H7 (cell line): ENCODE results near the gene DCAF6. TPM values are rescaled to one million over a fixed set of nuclear protein-coding genes. Genes with fewer than 3 reads are reported as not detected.

Experiments used
- DNase-seq: peaks from one replicate; pipeline ENCODE4 v3.0.0; 2012
- H3K27me3 ChIP-seq: 2 replicates; pipeline ENCODE4 v1.6.0; 2011; ENCODE audit warnings: mild to moderate bottlenecking, low read length; ENCODE audit not compliant: control insufficient read depth, insufficient read depth
- H3K36me3 ChIP-seq: replicated peaks from 2 replicates; pipeline ENCODE4 v1.5.1; 2011; ENCODE audit warnings: low read length; ENCODE audit not compliant: control insufficient read depth, insufficient read depth
- H3K4me3 ChIP-seq: 2 replicates; pipeline ENCODE4 v1.5.1; 2011; ENCODE audit warnings: low read depth, mild to moderate bottlenecking, control low read depth, low read length, moderate library complexity; ENCODE audit not compliant: insufficient read depth
- total RNA-seq: library from RNA; depleted of rRNA; stranded (reverse); fragments of >200 nt; shearing (Covaris generic); gene quantifications from 2 replicates; pipeline ENCODE4 v1.2.3, GENCODE V29; 2014; rRNA removed

DCAF6 gene
- total RNA-seq, 1 experiment from 2014 or later, result 13.5 TPM

DNA sequence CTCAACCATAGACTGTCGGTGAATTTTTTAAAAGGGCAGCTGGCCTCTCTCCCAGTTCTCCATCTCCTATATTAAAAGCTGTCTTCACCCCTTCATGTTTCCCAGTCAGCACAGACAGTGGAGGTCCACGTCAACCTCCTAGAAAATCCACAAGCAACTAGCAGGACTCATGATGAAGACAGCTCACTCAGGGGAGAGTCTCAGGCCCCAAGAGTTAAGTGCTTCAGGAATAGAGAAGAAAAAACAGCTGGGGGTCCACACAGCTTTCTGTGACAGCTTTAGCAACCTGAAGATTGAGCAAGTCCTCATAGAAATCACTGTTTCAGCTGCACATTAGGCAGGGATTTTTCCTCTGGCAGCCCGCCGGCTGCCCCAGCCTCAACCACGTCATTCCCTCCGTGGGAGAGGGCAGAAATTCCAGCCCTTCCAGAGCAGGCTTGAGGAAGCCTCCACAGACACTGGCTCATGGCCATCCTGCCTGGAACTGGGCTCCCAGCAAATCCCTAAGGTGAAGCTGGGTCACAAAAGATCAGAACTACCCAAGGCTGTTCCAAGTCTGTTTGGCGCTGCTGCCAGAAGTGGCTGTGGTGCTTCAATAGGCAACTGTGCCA lies 185.0 kb downstream of the DCAF6 start:
- Histone ChIP-seq H3K27me3 (no peaks in the 10 kb centered on the region), H3K4me3 (no peak overlapping the region), H3K36me3 (no peaks in the 10 kb centered on the region; the same call in 1 of the 2 replicates)
- DNase-seq, result no peak

- no peak for DNase-seq
- Histone ChIP-seq H3K4me3 (no peak overlapping the region), H3K27me3 (no peaks in the 10 kb centered on the region), H3K36me3 (no peaks in the 10 kb centered on the region; the same call in 1 of the 2 replicates)
These were observed 188.6 kb downstream of the DCAF6 start for GRCh38 chr1:168125051-168125450.

Other genes with a start within 250 kb of the DCAF6 start
- 99.9 and 104 TPM in 2 replicates for gene MPZL1, start 214.7 kb upstream of the DCAF6 start, total RNA-seq
- 0.24 and 0.67 TPM in 2 replicates for gene ADCY10, start 22.5 kb upstream of the DCAF6 start, total RNA-seq
- gene MPC2, start 389 bp downstream of the DCAF6 start, total RNA-seq, result 48.3 and 57.2 TPM in 2 replicates
- 16.6 and 20.4 TPM in 2 replicates for gene GPR161, start 200.2 kb downstream of the DCAF6 start, total RNA-seq
- 39.1 and 44.5 TPM in 2 replicates for gene TIPRL, start 242.3 kb downstream of the DCAF6 start, total RNA-seq